Adipose tissue (tissue), 3 donors: ENCODE data around the gene CCNI2. TPM values are rescaled to one million over a fixed set of nuclear protein-coding genes. Genes with fewer than 3 reads are reported as not detected.

Source experiments
- H3K27ac ChIP-seq: one replicate; pipeline ENCODE4 v1.5.1; 2013; ENCODE audit warnings: low read depth, low read length
- WGBS, 3 donors: extraction: QIAGEN DNeasy Blood & Tissue Kit; methylation state at CpG; one replicate each; pipeline ENCODE4 v1.1.7; 2013; 5-methylcytosine and 5-hydroxymethylcytosine counted together
- polyA plus RNA-seq, 3 donors: library from polyadenylated mRNA; stranded (reverse); fragments of 200-250 nt; gene quantifications; one replicate each; pipeline ENCODE4 v1.2.3, GENCODE V29; 2013
- donor health status: healthy with polysubstance abuse.
- donor health status: Bipolar disorder and iron deficiency.
- donor health status: healthy.

The CCNI2 gene
- polyA plus RNA-seq, 3 donors: 0.22 to 1.2 TPM; not detected in 1

GRCh38 chr5:132775476-132775961 is 28.3 kb downstream of the CCNI2 start:
- 31 to 57% (median 54%) methylated on average over 7 of the region's 7 CpGs for whole genome bisulfite sequencing, 3 donors
- H3K27ac ChIP-seq: no peak overlapping the region

DNA sequence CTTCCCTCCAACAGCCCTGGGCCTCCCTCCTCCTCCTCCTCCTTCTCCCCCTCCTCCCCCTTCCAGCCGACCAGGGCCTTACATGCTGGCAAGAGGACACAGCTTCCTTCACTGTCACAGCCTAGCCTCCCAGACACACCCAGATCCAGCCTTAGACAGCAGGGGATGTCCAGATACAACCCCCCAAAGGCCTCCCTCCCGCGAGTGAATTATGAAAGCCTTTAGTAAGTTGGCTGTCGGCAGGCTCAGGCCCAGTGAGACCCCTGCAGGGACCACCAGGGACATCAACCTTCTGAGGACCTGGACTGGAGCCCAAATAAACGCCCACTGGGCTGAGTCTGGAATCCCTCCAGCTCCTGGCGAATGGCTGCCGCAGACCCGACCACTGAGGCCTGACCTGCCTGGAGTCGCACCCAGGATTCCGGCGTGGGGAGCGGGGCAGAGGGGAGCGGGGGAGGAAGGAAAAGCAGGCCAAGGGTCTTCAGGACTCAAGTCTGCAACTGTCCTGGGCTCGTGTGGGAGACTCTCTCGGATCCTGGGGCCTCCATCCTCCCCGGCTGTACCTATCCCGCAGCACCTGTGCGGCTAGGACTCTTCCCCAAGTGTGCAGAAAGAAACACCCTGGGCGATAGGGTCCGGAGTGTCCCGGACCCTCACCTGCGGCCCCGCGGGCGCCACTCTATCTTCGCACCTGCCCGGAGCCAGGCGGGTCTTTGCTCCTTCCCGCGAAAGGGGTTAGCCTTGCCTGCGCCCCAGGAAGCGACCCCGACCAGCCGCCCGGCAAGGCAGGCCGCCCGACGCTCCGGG is 29.1 kb downstream of the CCNI2 start:
- H3K27ac ChIP-seq: no peak overlapping the region
- WGBS, 3 donors: 4 to 10% (median 9%) methylated on average over 35 to 39 of the region's 39 CpGs

DNA sequence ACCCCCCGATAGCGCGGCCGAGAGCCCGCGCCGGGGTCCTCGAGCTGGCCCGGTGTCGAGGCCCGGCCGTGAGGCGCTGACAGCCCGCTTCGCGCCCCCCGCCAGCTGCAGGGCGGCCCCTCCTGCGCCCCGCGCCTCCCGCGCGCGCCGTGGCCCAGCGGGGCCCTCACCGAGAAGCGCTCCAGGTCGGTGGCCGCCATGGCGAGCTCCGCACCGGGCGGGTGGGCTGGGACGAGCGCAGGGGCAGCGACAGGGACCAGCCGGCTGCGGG is 29.6 kb downstream of the CCNI2 start:
- no peak overlapping the region for H3K27ac ChIP-seq
- 0% methylated on average over 29 to 40 of the region's 40 CpGs for WGBS, 3 donors

- no peak within 1 kb of the TSS for H3K27ac ChIP-seq
- WGBS, 3 donors: 1 to 3% (median 2%) methylated on average over 72 to 82 of the region's 82 CpGs
Measured at GRCh38 chr5:132777209-132778069, 30.2 kb downstream of the CCNI2 start, which contains the start of gene SEPTIN8. TSS of gene SEPTIN8 (minus strand) at chr5:132777239. CDS start at chr5:132777137, 102 bp downstream.

GRCh38 chr5:132778129-132778528 is 30.9 kb downstream of the CCNI2 start:
- no peak overlapping the region for H3K27ac ChIP-seq
- WGBS, 3 donors: 51 to 84% (median 84%) methylated on average over 4 of the region's 4 CpGs

- WGBS, 3 donors: 57 to 94% (median 90%) methylated on average over 5 of the region's 5 CpGs
- H3K27ac ChIP-seq: no peak overlapping the region
Measured at GRCh38 chr5:132778856-132779255, 31.6 kb downstream of the CCNI2 start.

- WGBS, 3 donors: 92 to 96% (median 92%) methylated on average over 3 of the region's 3 CpGs
- H3K27ac ChIP-seq: no peak overlapping the region
Measured at GRCh38 chr5:132779961-132780360, 32.7 kb downstream of the CCNI2 start.

GRCh38 chr5:132780577-132780976 is 33.4 kb downstream of the CCNI2 start:
- 91 to 96% (median 92%) methylated on average over 1 of the region's 1 CpG for WGBS, 3 donors
- H3K27ac ChIP-seq: no peak overlapping the region

DNA sequence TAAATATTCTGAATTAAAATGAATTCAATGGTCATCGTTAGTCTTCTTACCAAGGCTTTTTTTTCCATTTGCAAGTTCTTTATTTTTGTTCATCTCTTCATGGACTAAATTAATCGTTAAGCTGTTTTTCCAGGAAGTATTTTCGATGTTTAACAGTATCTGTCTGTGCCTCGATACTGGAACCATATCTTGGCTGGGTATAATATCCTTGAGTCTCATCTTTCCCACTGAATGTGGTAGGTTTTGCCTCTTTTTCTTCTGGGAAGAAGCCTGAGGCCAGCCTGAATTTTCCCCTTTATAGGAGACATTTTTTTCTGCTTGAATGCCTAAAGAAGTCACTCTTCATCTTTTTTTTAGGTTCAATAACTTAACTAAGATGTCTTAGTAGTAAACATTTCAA is 33.8 kb downstream of the CCNI2 start:
- no peak overlapping the region for H3K27ac ChIP-seq
- 88 to 95% (median 95%) methylated on average over 4 of the region's 4 CpGs for WGBS, 3 donors

GRCh38 chr5:132782101-132782500 is 34.9 kb downstream of the CCNI2 start:
- no peak overlapping the region for H3K27ac ChIP-seq
- 46 to 71% (median 51%) methylated on average over 4 of the region's 4 CpGs for WGBS, 3 donors

- 60 to 81% (median 63%) methylated on average over 5 of the region's 5 CpGs for WGBS, 3 donors
- no peak overlapping the region for H3K27ac ChIP-seq
Measured at GRCh38 chr5:132785365-132785764, 38.1 kb downstream of the CCNI2 start.

GRCh38 chr5:132785864-132786263 is 38.6 kb downstream of the CCNI2 start:
- no peak overlapping the region for H3K27ac ChIP-seq

GRCh38 chr5:132787076-132787475 is 39.9 kb downstream of the CCNI2 start:
- 97% methylated on average over 1 of the region's 1 CpG for WGBS, 3 donors

More at GRCh38 chr5:132785864-132786263, 38.6 kb downstream of the CCNI2 start:
- WGBS, 3 donors: 89 to 96% (median 93%) methylated on average over 4 of the region's 4 CpGs

DNA sequence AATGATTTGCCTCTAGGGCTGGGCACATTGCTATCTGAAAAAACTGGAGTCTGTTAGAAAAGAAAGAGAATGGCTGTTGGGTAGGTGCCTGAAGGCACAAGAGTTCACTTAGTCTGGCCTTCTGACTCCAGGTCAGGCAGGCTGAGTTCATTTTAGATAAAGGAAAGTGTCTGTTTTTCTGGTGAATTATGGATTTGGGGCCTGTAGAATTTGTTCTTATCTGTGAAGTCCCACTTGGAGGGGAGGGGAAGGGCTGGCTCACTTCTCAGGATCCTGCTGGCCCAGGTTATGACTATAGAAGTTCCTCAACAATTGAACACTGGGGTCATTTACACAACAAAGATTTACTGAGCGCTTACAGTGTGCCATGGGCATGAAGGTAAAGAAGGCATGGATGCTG is 41.3 kb downstream of the CCNI2 start:
- H3K27ac ChIP-seq: no peak overlapping the region
- 96 to 100% (median 96%) methylated on average over 1 of the region's 1 CpG for WGBS, 3 donors

More at GRCh38 chr5:132787076-132787475, 39.9 kb downstream of the CCNI2 start:
- no peak overlapping the region for H3K27ac ChIP-seq

- H3K27ac ChIP-seq: no peak overlapping the region
- 83 to 92% (median 84%) methylated on average over 8 of the region's 8 CpGs for WGBS, 3 donors
Measured at GRCh38 chr5:132788990-132789886, 42.0 kb downstream of the CCNI2 start.

DNA sequence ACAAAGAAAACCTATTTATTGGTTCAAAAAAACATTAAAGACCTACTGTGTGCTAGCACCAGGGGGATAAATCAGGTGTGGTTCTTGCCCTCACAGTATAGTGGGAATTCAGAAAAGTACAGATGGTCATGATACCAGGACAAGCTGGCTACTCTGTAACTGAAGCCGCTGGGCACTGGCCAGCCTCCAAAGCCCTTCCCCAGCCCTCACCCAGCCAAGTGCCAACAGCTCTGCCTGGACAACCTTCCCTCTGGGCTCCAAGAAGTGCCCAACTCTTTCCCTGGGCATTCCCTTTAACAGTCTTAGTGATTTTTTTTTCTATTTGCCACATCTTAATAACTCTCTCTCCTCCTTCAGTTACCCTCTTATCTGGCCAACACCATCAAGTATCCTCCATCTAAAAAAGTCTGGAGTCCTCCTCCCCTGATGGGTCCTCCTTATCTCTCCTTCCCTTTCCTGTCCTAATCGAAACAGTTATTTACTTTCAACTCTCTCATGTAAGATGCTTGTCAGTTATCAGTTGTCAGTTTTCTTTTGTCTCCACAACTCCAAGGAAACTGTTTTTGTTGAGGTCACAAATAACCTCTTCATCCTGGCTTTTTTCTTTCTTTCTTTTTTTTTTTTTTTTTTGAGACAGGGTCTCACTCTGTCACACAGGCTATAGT is 43.1 kb downstream of the CCNI2 start:
- WGBS, 3 donors: 16 to 71% (median 57%) methylated on average over 2 of the region's 2 CpGs
- no peak overlapping the region for H3K27ac ChIP-seq

DNA sequence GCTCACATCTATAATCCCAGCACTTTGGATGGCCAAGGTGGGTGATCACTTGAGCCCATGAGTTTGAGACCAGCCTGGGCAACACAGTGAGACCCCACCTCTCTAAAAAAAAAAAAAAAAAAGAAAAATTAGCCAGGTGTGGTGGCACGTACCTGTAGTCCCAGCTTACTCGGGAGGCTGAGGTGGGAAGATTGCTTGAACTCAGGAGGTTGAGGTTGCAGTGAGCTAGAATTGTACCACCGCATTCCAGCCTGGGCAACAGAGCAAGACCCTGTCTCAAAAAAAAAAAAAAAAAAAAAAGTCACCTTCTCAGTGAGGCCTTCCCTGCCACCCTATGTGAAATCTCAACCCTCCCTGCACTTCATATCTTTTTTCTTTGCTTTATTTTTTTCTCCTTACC is 43.8 kb downstream of the CCNI2 start:
- H3K27ac ChIP-seq: no peak overlapping the region
- 95 to 100% (median 95%) methylated on average over 3 of the region's 3 CpGs for WGBS, 3 donors

DNA sequence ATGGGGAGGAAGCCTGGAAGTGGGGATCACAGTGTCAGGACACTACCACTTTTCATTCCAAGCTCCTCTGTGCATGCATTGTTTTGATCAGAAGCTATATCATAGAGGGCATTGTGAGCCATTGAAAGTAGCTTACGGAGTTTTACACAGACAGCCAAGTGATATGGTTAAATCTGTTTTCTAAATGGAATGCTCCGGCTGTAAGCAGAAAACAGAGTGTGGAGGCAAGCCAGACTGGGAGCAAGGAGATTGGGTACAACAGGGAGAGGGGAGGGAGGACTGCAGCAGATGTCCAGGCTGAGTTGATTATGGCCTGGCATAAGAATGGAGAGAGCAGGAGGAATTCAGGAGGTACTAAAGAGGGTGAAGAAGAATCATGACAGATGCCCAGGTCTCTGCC is 50.4 kb downstream of the CCNI2 start:
- WGBS, 3 donors: 62 to 89% (median 76%) methylated on average over 2 of the region's 2 CpGs
- no peak overlapping the region for H3K27ac ChIP-seq
